ENCODE measurements around the gene ABHD5. TPM values are rescaled to one million over a fixed set of nuclear protein-coding genes. Genes with fewer than 3 reads are reported as not detected.

ABHD5 gene
- total RNA-seq, 1 donor from 2014 or later: 33.2 TPM

DNA sequence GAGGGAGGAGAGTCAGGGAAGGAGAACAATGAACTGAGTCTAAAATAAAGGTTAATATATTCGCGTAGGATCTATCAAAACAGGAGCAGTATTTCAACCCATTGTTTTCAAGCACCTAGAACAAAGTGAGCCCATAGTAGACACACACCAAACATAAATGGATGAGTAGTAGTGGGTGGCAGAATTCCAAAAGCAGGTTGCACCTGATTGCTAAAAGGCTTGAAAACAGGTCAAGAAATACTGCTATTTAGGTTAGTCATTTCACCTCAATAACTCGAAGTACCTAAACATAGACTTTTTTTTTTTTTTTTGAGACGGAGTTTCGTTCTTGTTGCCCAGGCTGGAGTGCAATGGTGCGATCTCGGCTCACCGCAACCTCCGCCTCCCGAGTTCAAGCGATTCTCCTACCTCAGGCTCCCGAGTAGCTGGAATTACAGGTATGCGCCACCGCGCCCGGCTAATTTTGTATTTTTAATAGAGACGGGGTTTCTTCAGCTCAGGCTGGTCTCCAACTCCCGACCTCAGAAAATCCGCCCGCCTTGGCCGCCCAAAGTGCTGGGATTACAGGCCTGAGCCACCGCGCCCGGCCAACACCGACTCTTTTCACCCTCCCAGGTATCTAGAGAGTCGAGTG is 855 bp upstream of the ABHD5 start:
- peak overlapping the region; percentile 68 for H3K4me3 ChIP-seq (ENCODE audit: low read depth, low read length)
- FAIRE-seq (no peak), DNase-seq (ENCODE audit: low read depth) (peak; percentile 60)
- no peak for TF ChIP-seq CTCF (IDR thresholded peaks at IDR 0.05; ENCODE audit: insufficient read depth, low read length, severe bottlenecking)
- no peaks in the 10 kb centered on the region for H3K36me3 ChIP-seq (ENCODE audit: control insufficient read depth, insufficient read depth, low read length)
- no peaks in the 10 kb centered on the region for H3K27me3 ChIP-seq (ENCODE audit: control insufficient read depth, insufficient read depth, low read length)

- no peaks in the 10 kb centered on the region for H3K27me3 ChIP-seq (ENCODE audit: control insufficient read depth, insufficient read depth, low read length)
- peak; percentile 61 for DNase-seq (ENCODE audit: low read depth)
- peak overlapping the region; percentile 68 for H3K4me3 ChIP-seq (ENCODE audit: low read depth, low read length)
- no peak for TF ChIP-seq CTCF (IDR thresholded peaks at IDR 0.05; ENCODE audit: insufficient read depth, low read length, severe bottlenecking)
- H3K36me3 ChIP-seq (ENCODE audit: control insufficient read depth, insufficient read depth, low read length): no peaks in the 10 kb centered on the region
- FAIRE-seq: no peak
Measured at GRCh38 chr3:43691120-43691995, 620 bp downstream of the ABHD5 start.

- Histone ChIP-seq H3K27me3 (ENCODE audit: control insufficient read depth, insufficient read depth, low read length) (no peaks in the 10 kb centered on the region), H3K4me3 (ENCODE audit: low read depth, low read length) (peak overlapping the region; percentile 68), H3K36me3 (ENCODE audit: control insufficient read depth, insufficient read depth, low read length) (no peaks in the 10 kb centered on the region)
- DNase-seq (ENCODE audit: low read depth) (peak; percentile 15), FAIRE-seq (no peak)
- TF ChIP-seq CTCF (IDR thresholded peaks at IDR 0.05; ENCODE audit: insufficient read depth, low read length, severe bottlenecking): no peak
Measured at GRCh38 chr3:43692085-43692855, 1.5 kb downstream of the ABHD5 start.

GRCh38 chr3:43692971-43693370 is 2.2 kb downstream of the ABHD5 start:
- DNase-seq (ENCODE audit: low read depth): no peak
- no peak for TF ChIP-seq CTCF (IDR thresholded peaks at IDR 0.05; ENCODE audit: insufficient read depth, low read length, severe bottlenecking)
- no peak for FAIRE-seq
- Histone ChIP-seq H3K36me3 (ENCODE audit: control insufficient read depth, insufficient read depth, low read length) (no peaks in the 10 kb centered on the region), H3K4me3 (ENCODE audit: low read depth, low read length) (no peak overlapping the region), H3K27me3 (ENCODE audit: control insufficient read depth, insufficient read depth, low read length) (no peaks in the 10 kb centered on the region)

DNA sequence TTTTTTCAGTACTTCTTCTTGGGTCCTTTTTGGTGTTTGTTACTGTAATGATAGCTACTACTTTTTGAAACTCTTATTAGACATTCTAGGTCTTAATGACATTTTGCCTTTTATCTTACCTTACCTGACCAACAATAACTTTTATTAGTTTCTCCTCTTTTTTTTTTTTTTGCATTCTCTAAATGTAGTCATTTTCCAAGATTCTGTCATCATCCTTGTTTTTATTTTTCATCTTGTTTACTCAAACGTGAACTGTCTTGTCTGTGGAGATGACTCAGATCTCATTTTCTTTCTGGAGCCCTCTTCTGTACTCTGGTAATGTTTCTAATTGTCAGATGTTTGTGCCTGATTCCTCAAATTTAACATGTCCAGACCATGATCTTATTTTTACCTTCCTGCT is 2.9 kb downstream of the ABHD5 start:
- H3K4me3 ChIP-seq (ENCODE audit: low read depth, low read length): no peak overlapping the region
- DNase-seq (ENCODE audit: low read depth): peak; percentile 86
- H3K36me3 ChIP-seq (ENCODE audit: control insufficient read depth, insufficient read depth, low read length): no peaks in the 10 kb centered on the region
- no peak for FAIRE-seq
- no peaks in the 10 kb centered on the region for H3K27me3 ChIP-seq (ENCODE audit: control insufficient read depth, insufficient read depth, low read length)
- TF ChIP-seq CTCF (IDR thresholded peaks at IDR 0.05; ENCODE audit: insufficient read depth, low read length, severe bottlenecking): no peak

Measured in bronchial epithelial cell (primary cell).